H9 (cell line): Measurements from ENCODE around the gene ZNF577. TPM values are rescaled to one million over a fixed set of nuclear protein-coding genes. Genes with fewer than 3 reads are reported as not detected.

Experiments
- DNase-seq: peaks from one replicate; pipeline ENCODE4 v3.0.0-alpha.2; 2017
- H2AFZ ChIP-seq: one replicate; pipeline ENCODE4 v1.6.1; 2013; ENCODE audit warnings: mild to moderate bottlenecking, low read length, control low read depth, moderate library complexity
- H2AK5ac ChIP-seq: 2 replicates; pipeline ENCODE4 v1.6.1; 2013; ENCODE audit warnings: low read length, control low read depth, mixed read lengths; ENCODE audit not compliant: insufficient read length
- H2BK120ac ChIP-seq: one replicate; pipeline ENCODE4 v1.6.1; 2013; ENCODE audit warnings: low read depth, mild to moderate bottlenecking, low read length, control low read depth, inconsistent platforms; ENCODE audit not compliant: poor library complexity, severe bottlenecking
- H2BK12ac ChIP-seq: 2 replicates; pipeline ENCODE4 v1.6.1; 2013; ENCODE audit warnings: low read length, control low read depth, mixed read lengths, low read depth; ENCODE audit not compliant: insufficient read length
- H2BK15ac ChIP-seq: 2 replicates; pipeline ENCODE4 v1.6.1; 2013; ENCODE audit warnings: low read depth, low read length, control low read depth
- H2BK20ac ChIP-seq: one replicate; pipeline ENCODE4 v1.6.1; 2013; ENCODE audit warnings: low read depth, mild to moderate bottlenecking, low read length, control low read depth, inconsistent platforms; ENCODE audit not compliant: poor library complexity, severe bottlenecking
- H2BK5ac ChIP-seq: 2 replicates; pipeline ENCODE4 v1.6.1; 2013; ENCODE audit warnings: low read length, control low read depth, mixed read lengths; ENCODE audit not compliant: insufficient read length
- H3K14ac ChIP-seq: 2 replicates; pipeline ENCODE4 v1.6.1; 2013; ENCODE audit warnings: low read length, control low read depth; ENCODE audit not compliant: insufficient read depth
- H3K18ac ChIP-seq: 2 replicates; pipeline ENCODE4 v1.6.1; 2013; ENCODE audit warnings: low read depth, mild to moderate bottlenecking, mixed read lengths, low read length, control low read depth; ENCODE audit not compliant: insufficient read length
- H3K23ac ChIP-seq: 2 replicates; pipeline ENCODE4 v1.6.1; 2013; ENCODE audit warnings: low read length, control low read depth, mixed read lengths, low read depth; ENCODE audit not compliant: insufficient read length
- H3K23me2 ChIP-seq: 2 replicates; pipeline ENCODE4 v1.6.1; 2013; ENCODE audit warnings: low read depth, mild to moderate bottlenecking, mixed read lengths, low read length, control low read depth; ENCODE audit not compliant: insufficient read length, poor library complexity, severe bottlenecking
- H3K27ac ChIP-seq: 2 replicates; pipeline ENCODE4 v1.5.1; 2013; ENCODE audit warnings: low read length, control low read depth, mixed read lengths, low read depth; ENCODE audit not compliant: insufficient read length
- H3K27me3 ChIP-seq: 2 replicates; pipeline ENCODE4 v1.6.1; 2013; ENCODE audit warnings: low read length, control low read depth, inconsistent platforms; ENCODE audit not compliant: insufficient read depth
- H3K4ac ChIP-seq: 2 replicates; pipeline ENCODE4 v1.6.1; 2013; ENCODE audit warnings: low read depth, mild to moderate bottlenecking, control low read depth, inconsistent platforms, low read length, moderate library complexity
- H3K4me1 ChIP-seq: 2 replicates; pipeline ENCODE4 v1.6.1; 2013; ENCODE audit warnings: low read length, control low read depth, inconsistent platforms; ENCODE audit not compliant: insufficient read depth
- H3K4me2 ChIP-seq: 2 replicates; pipeline ENCODE4 v1.6.1; 2013; ENCODE audit warnings: low read length, control low read depth, mixed read lengths; ENCODE audit not compliant: insufficient read length, insufficient read depth
- H3K56ac ChIP-seq: 2 replicates; pipeline ENCODE4 v1.6.1; 2013; ENCODE audit warnings: low read depth, mild to moderate bottlenecking, mixed read lengths, low read length, control low read depth; ENCODE audit not compliant: insufficient read length
- H3K79me1 ChIP-seq: 2 replicates; pipeline ENCODE4 v1.6.1; 2013; ENCODE audit warnings: low read depth, mild to moderate bottlenecking, moderate library complexity, low read length, control low read depth, inconsistent platforms; ENCODE audit not compliant: insufficient read depth, poor library complexity, severe bottlenecking
- H3K79me2 ChIP-seq: 2 replicates; pipeline ENCODE4 v1.6.1; 2013; ENCODE audit warnings: low read length, control low read depth, inconsistent platforms; ENCODE audit not compliant: insufficient read depth
- H3K9ac ChIP-seq: 2 replicates; pipeline ENCODE4 v1.6.1; 2013; ENCODE audit warnings: low read length, control low read depth, mixed read lengths; ENCODE audit not compliant: insufficient read length; ENCODE audit errors: extremely low read depth
- H3K9me3 ChIP-seq: one replicate; pipeline ENCODE4 v1.6.1; 2013; ENCODE audit warnings: low read depth, low read length, inconsistent platforms; ENCODE audit not compliant: control insufficient read depth
- H3T11ph ChIP-seq: one replicate; pipeline ENCODE4 v1.6.1; 2013; ENCODE audit warnings: mild to moderate bottlenecking, low read length, control low read depth, inconsistent platforms
- H4K20me1 ChIP-seq: one replicate; pipeline ENCODE4 v1.6.1; 2013; ENCODE audit not compliant: control insufficient read depth, insufficient read length, insufficient read depth
- H4K5ac ChIP-seq: 2 replicates; pipeline ENCODE4 v1.6.1; 2013; ENCODE audit warnings: low read depth, mild to moderate bottlenecking, mixed read lengths, low read length, control low read depth; ENCODE audit not compliant: insufficient read length
- H4K8ac ChIP-seq: replicated peaks from 2 replicates; pipeline ENCODE4 v1.6.1; 2013; ENCODE audit warnings: low read length, control low read depth, mixed read lengths, low read depth; ENCODE audit not compliant: insufficient read length
- H4K91ac ChIP-seq: 2 replicates; pipeline ENCODE4 v1.6.1; 2013; ENCODE audit warnings: low read depth, mild to moderate bottlenecking, moderate library complexity, mixed read lengths, low read length, control low read depth; ENCODE audit not compliant: insufficient read length
- H3K27ac Mint-ChIP-seq, 3 experiments: 2 replicates in 2 of 3; 3 replicates in 1 of 3; pipeline ENCODE4 v1.8.0; 2020 to 2021; ENCODE audit warnings: mixed read lengths in 3 of 3, mild to moderate bottlenecking in 1 of 3, moderate library complexity in 1 of 3
- H3K27me3 Mint-ChIP-seq: 2 replicates; pipeline ENCODE4 v1.8.0; 2021; ENCODE audit warnings: low read depth, mild to moderate bottlenecking, moderate library complexity, mixed read lengths
- H3K36me3 Mint-ChIP-seq, 3 experiments: 2 replicates in 2 of 3; 3 replicates in 1 of 3; pipeline ENCODE4 v1.8.0; 2020 to 2021; ENCODE audit warnings: low read depth in 3 of 3, mixed read lengths in 3 of 3; ENCODE audit not compliant: insufficient read depth in 1 of 3
- H3K4me1 Mint-ChIP-seq, 2 experiments: 2 replicates each; pipeline ENCODE4 v1.8.0; 2020; ENCODE audit warnings: mixed read lengths in 2 of 2
- H3K4me3 Mint-ChIP-seq, 2 experiments: 2 replicates in 1 of 2; 3 replicates in 1 of 2; pipeline ENCODE4 v1.8.0; 2020 to 2021; ENCODE audit warnings: mild to moderate bottlenecking in 2 of 2, mixed read lengths in 2 of 2, moderate library complexity in 1 of 2
- H3K9me3 Mint-ChIP-seq, 2 experiments: 2 replicates in 1 of 2; 3 replicates in 1 of 2; pipeline ENCODE4 v1.8.0; 2020; ENCODE audit warnings: mild to moderate bottlenecking in 2 of 2, mixed read lengths in 2 of 2, moderate library complexity in 1 of 2
- WGBS: extraction: QIAGEN DNeasy Blood & Tissue Kit; methylation state at CpG from one replicate; pipeline ENCODE4 v1.1.7; 2013; ENCODE audit warnings: missing lambda C conversion rate, low lambda C conversion rate, mixed read lengths; ENCODE audit not compliant: insufficient read length; ENCODE audit errors: extremely low coverage; 5-methylcytosine and 5-hydroxymethylcytosine counted together
- total RNA-seq: library from RNA; stranded (reverse); gene quantifications from 2 replicates; pipeline ENCODE4 v1.2.1, GENCODE V29; 2021
- TF ChIP-seq, protein P1 (sequence below): fragments of 200-600 bp; sonication (generic); conservative IDR thresholded peaks from 3 replicates; pipeline ENCODE4 v1.8.0; 2021; ENCODE audit warnings: antibody characterized with exemption, mild to moderate bottlenecking

ZNF577 gene
- total RNA-seq, 1 experiment from 2014 or later = 42.1 TPM

DNA sequence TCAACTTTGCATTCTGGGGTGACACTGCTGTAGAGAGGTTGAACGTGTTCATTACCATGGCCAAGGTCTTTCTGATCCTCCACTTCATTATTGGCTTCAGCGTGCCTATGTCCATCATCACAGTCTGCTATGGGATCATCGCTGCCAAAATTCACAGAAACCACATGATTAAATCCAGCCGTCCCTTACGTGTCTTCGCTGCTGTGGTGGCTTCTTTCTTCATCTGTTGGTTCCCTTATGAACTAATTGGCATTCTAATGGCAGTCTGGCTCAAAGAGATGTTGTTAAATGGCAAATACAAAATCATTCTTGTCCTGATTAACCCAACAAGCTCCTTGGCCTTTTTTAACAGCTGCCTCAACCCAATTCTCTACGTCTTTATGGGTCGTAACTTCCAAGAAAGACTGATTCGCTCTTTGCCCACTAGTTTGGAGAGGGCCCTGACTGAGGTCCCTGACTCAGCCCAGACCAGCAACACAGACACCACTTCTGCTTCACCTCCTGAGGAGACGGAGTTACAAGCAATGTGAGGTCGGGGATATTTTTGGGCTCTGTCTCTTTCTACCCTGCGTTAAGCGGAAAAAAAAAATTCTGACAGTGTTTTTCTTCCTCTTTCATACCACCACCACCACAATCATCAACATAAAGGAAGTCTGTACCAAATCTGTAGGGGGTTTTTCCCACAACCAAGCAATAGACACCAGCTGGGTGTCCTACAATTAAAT, 63.3 kb downstream of the ZNF577 start:
- Histone ChIP-seq H2BK5ac (no peak overlapping the region), H3K4me1 (no peaks in the 10 kb centered on the region), H3K9me3 (peaks cover 33% of the 10 kb centered on the region), H3K9ac (no peak overlapping the region), H3K4me2 (no peak overlapping the region), H4K20me1 (no peaks in the 10 kb centered on the region), H3K18ac (no peak overlapping the region), H3K14ac (no peak overlapping the region), H2BK20ac (no peak overlapping the region), H2BK15ac (no peak overlapping the region), H2BK12ac (no peak overlapping the region), H3K27ac (no peak overlapping the region), H4K8ac (no peak overlapping the region), H3K79me2 (no peaks in the 10 kb centered on the region), H2AK5ac (no peak overlapping the region), H4K91ac (no peak overlapping the region), H2BK120ac (no peak overlapping the region), H3K56ac (no peak overlapping the region), H3T11ph (no peak overlapping the region), H3K23me2 (no peaks in the 10 kb centered on the region), H2AFZ (no peak overlapping the region), H4K5ac (no peak overlapping the region), H3K23ac (no peak overlapping the region), H3K27me3 (no peaks in the 10 kb centered on the region), H3K4ac (no peak overlapping the region), H3K79me1 (no peaks in the 10 kb centered on the region)
- TF ChIP-seq, protein P1, sequence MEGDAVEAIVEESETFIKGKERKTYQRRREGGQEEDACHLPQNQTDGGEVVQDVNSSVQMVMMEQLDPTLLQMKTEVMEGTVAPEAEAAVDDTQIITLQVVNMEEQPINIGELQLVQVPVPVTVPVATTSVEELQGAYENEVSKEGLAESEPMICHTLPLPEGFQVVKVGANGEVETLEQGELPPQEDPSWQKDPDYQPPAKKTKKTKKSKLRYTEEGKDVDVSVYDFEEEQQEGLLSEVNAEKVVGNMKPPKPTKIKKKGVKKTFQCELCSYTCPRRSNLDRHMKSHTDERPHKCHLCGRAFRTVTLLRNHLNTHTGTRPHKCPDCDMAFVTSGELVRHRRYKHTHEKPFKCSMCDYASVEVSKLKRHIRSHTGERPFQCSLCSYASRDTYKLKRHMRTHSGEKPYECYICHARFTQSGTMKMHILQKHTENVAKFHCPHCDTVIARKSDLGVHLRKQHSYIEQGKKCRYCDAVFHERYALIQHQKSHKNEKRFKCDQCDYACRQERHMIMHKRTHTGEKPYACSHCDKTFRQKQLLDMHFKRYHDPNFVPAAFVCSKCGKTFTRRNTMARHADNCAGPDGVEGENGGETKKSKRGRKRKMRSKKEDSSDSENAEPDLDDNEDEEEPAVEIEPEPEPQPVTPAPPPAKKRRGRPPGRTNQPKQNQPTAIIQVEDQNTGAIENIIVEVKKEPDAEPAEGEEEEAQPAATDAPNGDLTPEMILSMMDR = no peak
- WGBS = no CpG with 5 or more reads among the region's 13 CpGs
- no peak for DNase-seq
- no peaks in the 10 kb centered on the region for H3K4me1 Mint-ChIP-seq
- peaks cover 5% of the 10 kb centered on the region for H3K27me3 Mint-ChIP-seq
- peaks cover 95 to 97% of the 10 kb centered on the region in 2 experiments for H3K9me3 Mint-ChIP-seq
- no peak overlapping the region for H3K4me3 Mint-ChIP-seq
- H3K27ac Mint-ChIP-seq = no peak overlapping the region
- peaks cover 0 to 37% (median 5%) of the 10 kb centered on the region in 3 experiments; a peak in 6 of 7 replicates for H3K36me3 Mint-ChIP-seq
